Stimulated activated CD4-positive, alpha-beta T cell treated with anti-CD3 and anti-CD28 coated beads, Interleukin-1b, Interleukin-23, amount 100 ng/mL, for 48 hours (primary cell): ENCODE results near the gene RALGDS.
"Not testable (repeated sequence)": the region's sequence is repeated elsewhere in the genome, so short reads cannot be mapped to it uniquely, and the experiment has no call there.

ENCODE experiments used
- DNase-seq: peaks from one replicate; pipeline ENCODE4 v3.0.0-alpha.2; 2020

The RALGDS gene

GRCh38 chr9:133121198-133121914 lies at the start of gene RALGDS:
TSS of gene RALGDS (minus strand) at chr9:133121240. CDS start at chr9:133121154, 86 bp downstream.
- DNase-seq = peak; percentile 89

GRCh38 chr9:133170716-133171115 lies 49.7 kb upstream of the RALGDS start:
- DNase-seq = no peak

DNA sequence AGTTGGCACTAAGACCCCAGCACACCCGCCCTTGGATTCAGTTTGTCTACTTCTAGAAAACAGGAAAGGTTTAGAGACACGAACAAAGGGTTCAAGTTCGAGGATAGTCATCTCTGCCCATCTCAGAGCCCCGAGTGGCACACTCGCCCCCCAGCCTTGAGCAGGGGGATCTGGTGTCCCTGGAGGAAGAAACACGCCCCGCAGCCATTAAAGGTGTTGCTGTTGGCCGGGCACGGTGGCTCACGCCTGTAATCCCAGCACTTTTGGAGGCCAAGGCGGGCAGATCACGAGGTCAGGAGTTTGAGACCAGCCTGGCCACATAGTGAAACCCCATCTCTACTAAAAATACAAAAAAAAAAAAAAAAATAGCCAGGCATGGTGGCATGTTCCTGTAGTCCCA lies 48.6 kb upstream of the RALGDS start:
- DNase-seq = not testable (repeated sequence)

DNA sequence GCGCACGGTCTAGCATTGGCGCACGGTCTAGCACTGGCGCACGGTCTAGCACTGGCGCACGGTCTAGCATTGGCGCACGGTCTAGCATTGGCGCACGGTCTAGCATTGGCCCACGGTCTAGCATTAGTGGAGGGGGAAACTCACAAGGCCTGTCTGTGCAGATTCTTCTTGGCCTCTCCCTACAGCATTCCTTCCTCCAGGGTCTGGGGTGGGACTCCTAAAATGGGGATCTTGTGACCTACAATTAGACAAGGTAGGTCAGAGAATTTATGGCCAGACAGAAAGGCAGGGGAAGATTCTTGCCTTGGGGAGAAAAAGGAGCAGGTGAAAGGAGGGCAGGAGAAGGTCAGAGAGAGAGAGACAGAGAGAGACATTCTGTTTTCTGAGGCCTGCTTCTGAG lies 48.1 kb upstream of the RALGDS start:
- DNase-seq = no peak

GRCh38 chr9:133168432-133168831 lies 47.4 kb upstream of the RALGDS start:
- DNase-seq = no peak

GRCh38 chr9:133167769-133168168 lies 46.7 kb upstream of the RALGDS start:
- no peak for DNase-seq

DNA sequence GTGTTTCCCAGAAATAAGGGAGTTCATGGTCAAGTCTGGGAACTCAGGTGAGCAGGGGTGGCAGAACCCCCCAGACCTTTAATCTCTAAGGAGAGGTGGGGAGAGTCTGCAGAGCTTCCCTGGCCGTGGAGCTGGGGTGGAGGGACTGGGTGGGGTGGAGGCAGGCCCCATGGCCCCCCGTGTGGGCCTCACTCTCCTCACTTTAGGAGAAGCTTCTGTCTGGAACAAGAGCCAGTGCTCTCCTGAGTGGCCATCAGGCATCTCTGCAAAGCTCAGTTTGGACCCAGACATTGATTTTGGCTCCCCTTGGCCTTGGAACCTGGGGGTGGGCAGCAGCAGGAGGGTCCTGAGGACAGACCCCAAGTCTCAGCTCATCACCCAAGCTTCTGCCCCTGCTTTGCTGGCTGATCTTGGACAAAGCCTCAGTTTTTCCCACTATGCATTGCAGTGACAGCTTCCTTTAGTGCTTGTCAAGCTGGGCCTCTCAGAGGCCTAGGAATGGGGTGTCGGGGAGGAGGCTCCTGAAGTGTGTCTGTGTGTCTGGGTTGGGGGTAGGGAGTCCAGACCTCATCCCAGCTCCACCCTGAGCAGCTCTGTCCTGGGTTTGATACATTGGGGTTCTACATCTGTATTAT lies 46.2 kb upstream of the RALGDS start:
- DNase-seq = no peak

GRCh38 chr9:133166392-133166791 lies 45.4 kb upstream of the RALGDS start:
- no peak for DNase-seq

DNA sequence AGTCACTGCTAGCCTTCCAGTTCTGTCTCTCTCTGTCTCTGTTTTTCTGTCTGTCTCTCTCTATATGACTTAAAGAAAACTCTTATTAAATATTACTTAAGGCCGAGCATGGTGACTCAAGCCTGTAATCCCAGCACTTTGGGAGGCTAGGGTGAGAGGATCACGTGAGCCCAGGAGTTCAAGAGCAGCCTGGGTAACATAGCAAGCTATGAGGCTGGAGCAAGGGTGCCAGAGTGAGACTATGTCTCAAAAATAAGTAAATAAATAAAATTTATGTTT lies 44.4 kb upstream of the RALGDS start:
- DNase-seq = no peak

- no peak for DNase-seq
Observed at GRCh38 chr9:133164191-133164590, 43.2 kb upstream of the RALGDS start.

- no peak for DNase-seq
Observed at GRCh38 chr9:133163504-133164172, 42.6 kb upstream of the RALGDS start, which contains the start of gene GBGT1. TSS of gene GBGT1 (minus strand) at chr9:133163914. CDS start at chr9:133162412, 1,502 bp downstream.

- DNase-seq = no peak
Observed at GRCh38 chr9:133162861-133163503, 41.9 kb upstream of the RALGDS start.

GRCh38 chr9:133161547-133161950 lies 40.5 kb upstream of the RALGDS start:
- no peak for DNase-seq

DNA sequence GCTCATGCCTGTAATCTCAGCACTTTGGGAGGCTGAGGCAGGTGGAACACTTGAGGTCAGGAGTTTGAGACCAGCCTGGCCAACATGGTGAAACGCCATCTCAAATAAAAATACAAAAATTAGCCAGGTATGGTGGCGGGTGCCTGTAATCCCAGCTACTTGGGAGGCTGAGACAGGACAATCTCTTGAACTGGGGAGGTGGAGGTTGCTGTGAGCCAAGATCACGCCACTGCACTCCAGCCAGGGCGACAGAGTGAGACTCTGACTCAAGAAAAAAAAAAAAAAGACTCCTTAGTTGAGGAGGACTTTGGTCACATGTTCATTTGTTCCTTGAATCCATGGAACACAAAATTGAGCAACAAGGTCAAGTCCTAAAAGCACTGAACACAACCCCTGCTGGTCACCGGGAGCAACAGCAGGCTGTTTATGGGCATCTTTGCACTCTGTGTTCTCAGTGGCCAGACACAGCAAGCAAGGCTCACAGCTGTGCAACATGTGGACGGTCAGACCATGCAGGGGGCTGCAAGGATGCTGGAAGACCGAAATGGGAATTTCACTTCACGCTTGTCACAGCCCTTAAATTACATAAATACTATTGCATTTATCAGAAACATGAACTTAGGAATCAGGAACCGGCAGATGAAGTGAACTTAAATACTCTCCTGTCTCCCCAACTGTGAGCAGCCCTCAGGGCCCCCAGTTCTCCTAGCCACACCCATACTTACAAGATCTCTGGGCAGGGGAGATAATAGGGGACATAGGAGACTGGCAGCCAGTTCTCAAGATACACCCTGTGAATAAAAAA lies 39.9 kb upstream of the RALGDS start:
- peak; percentile 45 for DNase-seq

- DNase-seq = no peak
Observed at GRCh38 chr9:133158695-133159094, 37.7 kb upstream of the RALGDS start.

- no peak for DNase-seq
Observed at GRCh38 chr9:133155156-133155555, 34.1 kb upstream of the RALGDS start.

- no peak for DNase-seq
Observed at GRCh38 chr9:133154097-133154989, 33.3 kb upstream of the RALGDS start.

DNA sequence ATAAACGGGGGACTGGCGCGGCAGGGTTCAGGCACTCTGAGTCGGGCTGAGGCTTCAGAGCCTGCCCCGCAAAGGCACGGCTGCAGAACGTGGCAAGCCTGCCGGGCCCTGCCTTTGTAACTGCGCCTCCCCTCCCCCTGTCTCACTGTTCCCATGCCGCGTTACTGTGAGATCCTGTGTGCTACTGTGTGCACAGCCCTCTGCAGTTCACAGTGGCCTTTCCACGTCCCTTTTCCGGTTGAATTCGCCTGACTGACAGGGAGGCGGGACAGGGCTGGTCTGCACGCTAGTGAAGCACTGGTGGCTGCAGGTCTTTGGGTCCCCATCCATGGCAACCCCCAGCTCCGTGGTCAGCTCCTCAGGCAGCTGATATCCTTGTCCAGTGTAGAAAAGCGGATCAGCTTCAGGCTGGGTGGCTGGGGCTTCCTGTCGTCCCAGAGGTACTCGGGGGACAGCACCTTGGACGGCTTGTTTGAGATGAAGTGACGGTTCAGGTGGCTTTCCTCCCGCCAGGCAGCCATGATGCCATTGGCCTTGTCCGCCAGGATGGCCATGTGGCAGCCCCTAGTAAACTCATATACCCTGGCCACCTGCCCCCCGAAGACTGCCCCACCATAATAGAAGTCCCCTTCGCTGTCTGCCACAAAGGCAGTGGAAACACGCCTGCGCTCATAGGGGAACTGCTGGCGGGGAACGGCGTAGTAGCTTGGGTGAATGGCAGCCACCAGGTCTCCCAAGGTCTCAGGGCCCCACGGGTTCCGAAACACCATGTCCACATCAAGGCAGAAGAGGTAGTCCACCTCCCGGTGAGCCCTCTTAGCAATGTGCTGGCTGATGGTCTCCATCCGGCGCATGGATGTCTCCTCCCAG lies 32.4 kb upstream of the RALGDS start:
- no peak for DNase-seq

- no peak for DNase-seq
Observed at GRCh38 chr9:133151601-133152525, 30.8 kb upstream of the RALGDS start.

GRCh38 chr9:133151041-133151440 lies 30.0 kb upstream of the RALGDS start:
- DNase-seq = no peak
